GM21786 (cell line): ENCODE results near the gene HYLS1.

Experiments used
- ATAC-seq: cut with Tn5 transposase; IDR thresholded peaks from one replicate; pipeline ENCODE4 v1.9.1; 2021; ENCODE audit not compliant: unreplicated experiment

HYLS1 gene

GRCh38 chr11:125932301-125932700 lies 44.8 kb downstream of the HYLS1 start:
- no peak for ATAC-seq

GRCh38 chr11:125933030-125933813 lies 45.8 kb downstream of the HYLS1 start:
- ATAC-seq = no peak

- ATAC-seq = no peak
Observed at GRCh38 chr11:125934473-125934872, 47.0 kb downstream of the HYLS1 start.

GRCh38 chr11:125935056-125935455 lies 47.6 kb downstream of the HYLS1 start:
- ATAC-seq = no peak

GRCh38 chr11:125935618-125936199 lies 48.2 kb downstream of the HYLS1 start:
- ATAC-seq = no peak

GRCh38 chr11:125938418-125938817 lies 51.0 kb downstream of the HYLS1 start:
- no peak for ATAC-seq

- ATAC-seq = no peak
Observed at GRCh38 chr11:125939081-125939521, 51.6 kb downstream of the HYLS1 start.

GRCh38 chr11:125940145-125940544 lies 52.7 kb downstream of the HYLS1 start:
- ATAC-seq = no peak

- ATAC-seq = no peak
Observed at GRCh38 chr11:125941267-125941618, 53.8 kb downstream of the HYLS1 start.

GRCh38 chr11:125941619-125942611 lies 54.4 kb downstream of the HYLS1 start:
- peak; percentile 45 for ATAC-seq

GRCh38 chr11:125942771-125943428 lies 55.4 kb downstream of the HYLS1 start:
- ATAC-seq = no peak

GRCh38 chr11:125943661-125944349 lies 56.3 kb downstream of the HYLS1 start:
- ATAC-seq = no peak

- ATAC-seq = no peak
Observed at GRCh38 chr11:125944350-125945010, 57.0 kb downstream of the HYLS1 start.

- ATAC-seq = no peak
Observed at GRCh38 chr11:125945011-125945796, 57.7 kb downstream of the HYLS1 start.

GRCh38 chr11:125945797-125946520 lies 58.5 kb downstream of the HYLS1 start, which contains the start of gene VSIG10L2:
Gene VSIG10L2, plus strand, starts transcription at chr11:125946044. Its CDS starts 12 bp downstream, at chr11:125946056.
- ATAC-seq = no peak

GRCh38 chr11:125946712-125947418 lies 59.4 kb downstream of the HYLS1 start:
- no peak for ATAC-seq

GRCh38 chr11:125947419-125948277 lies 60.2 kb downstream of the HYLS1 start:
- no peak for ATAC-seq
